SJCRH30 (cell line): ENCODE measurements around the gene PPIG. TPM values are rescaled to one million over a fixed set of nuclear protein-coding genes. Genes with fewer than 3 reads are reported as not detected.
"Not testable (repeated sequence)": the region's sequence is repeated elsewhere in the genome, so short reads cannot be mapped to it uniquely, and the experiment has no call there.

Source experiments
- DNase-seq, 2 experiments: peaks; one replicate each; pipeline ENCODE4 v3.0.0-alpha.2; 2015 to 2020
- H3K27ac ChIP-seq: fragments of 250-450 bp; sonication (Bioruptor Pico); 2 replicates; pipeline ENCODE4 v1.5.1; 2020; ENCODE audit warnings: mild to moderate bottlenecking, moderate library complexity
- H3K27me3 ChIP-seq: fragments of 250-450 bp; sonication (Bioruptor Pico); 2 replicates; pipeline ENCODE4 v1.5.1; 2020; ENCODE audit warnings: mild to moderate bottlenecking, moderate library complexity
- H3K36me3 ChIP-seq: fragments of 250-450 bp; sonication (Bioruptor Pico); 2 replicates; pipeline ENCODE4 v1.5.1; 2020; ENCODE audit warnings: mild to moderate bottlenecking, moderate library complexity
- H3K4me1 ChIP-seq: fragments of 250-450 bp; sonication (Bioruptor Pico); 2 replicates; pipeline ENCODE4 v1.5.1; 2020; ENCODE audit warnings: mild to moderate bottlenecking, moderate library complexity
- H3K4me3 ChIP-seq: fragments of 250-450 bp; sonication (Bioruptor Pico); 2 replicates; pipeline ENCODE4 v1.5.1; 2020; ENCODE audit warnings: mild to moderate bottlenecking, moderate library complexity
- H3K9me3 ChIP-seq: fragments of 250-450 bp; sonication (Bioruptor Pico); replicated peaks from 2 replicates; pipeline ENCODE4 v1.5.1; 2020; ENCODE audit warnings: mild to moderate bottlenecking, moderate library complexity
- total RNA-seq: library from RNA; depleted of rRNA; stranded (reverse); fragments of >200 nt; shearing (Covaris generic); gene quantifications from 2 replicates; pipeline ENCODE4 v1.2.3, GENCODE V29; 2014; rRNA removed

PPIG gene
- total RNA-seq, 1 experiment from 2014 or later, result 56.2 TPM

GRCh38 chr2:169687943-169688342 is 103.8 kb downstream of the PPIG start:
- H3K4me1 ChIP-seq, H3K36me3 ChIP-seq, H3K27me3 ChIP-seq, DNase-seq, H3K27ac ChIP-seq, H3K9me3 ChIP-seq, H3K4me3 ChIP-seq: not testable (repeated sequence)

DNA sequence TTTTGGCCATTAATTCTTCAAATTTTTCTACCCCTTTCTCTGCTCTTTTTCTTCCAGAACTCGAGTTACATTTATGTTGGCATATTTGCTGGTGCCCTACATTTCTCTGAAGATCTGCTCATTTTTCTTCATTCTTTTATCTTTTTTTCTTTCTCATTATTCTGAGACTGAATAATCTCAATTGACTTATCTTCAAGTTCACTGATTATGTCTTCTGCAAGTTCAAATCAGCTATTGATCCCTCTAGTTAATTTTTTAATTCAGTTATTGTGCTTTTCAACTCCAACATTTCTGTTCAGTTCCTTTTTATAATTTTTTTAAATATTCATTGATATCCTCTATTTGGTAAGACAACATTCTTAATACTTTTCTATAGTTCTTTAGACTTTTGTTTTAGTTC is 106.8 kb downstream of the PPIG start:
- Histone ChIP-seq H3K27ac (no peak overlapping the region), H3K9me3 (no peaks in the 10 kb centered on the region; the same call in 1 of the 2 replicates), H3K36me3 (no peaks in the 10 kb centered on the region), H3K27me3 (no peaks in the 10 kb centered on the region), H3K4me1 (no peaks in the 10 kb centered on the region; the same call in 1 of the 2 replicates), H3K4me3 (no peak overlapping the region)
- no peak for DNase-seq

Other genes starting within 250 kb of the PPIG start
- 0.03 TPM in 1 of 2 replicates, not detected in the other for gene LRP2, start 221.8 kb upstream of the PPIG start, total RNA-seq
- 4.1 and 5.4 TPM in 2 replicates for gene BBS5, start 104.9 kb upstream of the PPIG start, total RNA-seq
- gene KLHL41, start 74.6 kb upstream of the PPIG start, total RNA-seq, result 21.1 and 26.1 TPM in 2 replicates
- 33.2 and 40.0 TPM in 2 replicates for gene FASTKD1, start 10.5 kb upstream of the PPIG start, total RNA-seq
- not detected in 2 replicates for gene CFAP210, start 110.1 kb downstream of the PPIG start, total RNA-seq
- gene PHOSPHO2, start 110.1 kb downstream of the PPIG start, total RNA-seq, result 4.7 and 4.9 TPM in 2 replicates
- 51.1 and 52.3 TPM in 2 replicates for gene KLHL23, start 149.5 kb downstream of the PPIG start, total RNA-seq
- gene SSB, start 214.5 kb downstream of the PPIG start, total RNA-seq, result 225 and 256 TPM in 2 replicates
- gene METTL5, start 240.6 kb downstream of the PPIG start, total RNA-seq, result 40.5 and 41.2 TPM in 2 replicates
- gene UBR3, start 243.1 kb downstream of the PPIG start, total RNA-seq, result 26.4 and 31.4 TPM in 2 replicates